NCI-H524 (cell line): ENCODE measurements around the gene CHD5.

Experiments
- DNase-seq, 2 experiments: peaks; one replicate each; lab custom pipeline; 2025; lab: John Stamatoyannopoulos, UW

The CHD5 gene

GRCh38 chr1:6174621-6175410 lies 5.3 kb downstream of the CHD5 start:
- DNase-seq = no peak

GRCh38 chr1:6172549-6172948 lies 7.6 kb downstream of the CHD5 start:
- DNase-seq = no peak

GRCh38 chr1:6171548-6172124 lies 8.5 kb downstream of the CHD5 start:
- peak; percentile 28 to 48 for DNase-seq

DNA sequence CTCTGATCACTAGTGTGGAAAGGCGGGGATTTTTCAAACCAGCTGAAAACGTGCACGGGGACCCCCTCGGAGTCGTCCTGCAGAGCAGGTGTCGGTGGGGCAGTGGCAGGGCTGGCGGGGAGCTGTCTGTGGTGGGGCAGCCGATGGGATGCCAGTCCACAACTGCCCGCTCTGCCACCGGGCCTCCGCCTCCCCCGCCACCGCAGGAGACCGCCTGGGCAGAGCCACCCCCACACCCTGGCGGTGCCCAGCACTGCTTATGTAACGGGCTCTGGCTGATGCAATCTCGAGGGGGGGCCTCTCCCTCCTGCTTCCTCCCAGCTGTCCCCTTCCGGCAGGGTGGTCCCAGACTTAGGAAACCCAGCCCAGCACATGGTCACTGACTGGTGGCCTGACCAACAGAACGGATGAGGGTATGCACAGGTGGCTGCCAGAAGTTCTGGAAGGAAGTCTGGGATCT lies 9.3 kb downstream of the CHD5 start:
- DNase-seq = no peak

DNA sequence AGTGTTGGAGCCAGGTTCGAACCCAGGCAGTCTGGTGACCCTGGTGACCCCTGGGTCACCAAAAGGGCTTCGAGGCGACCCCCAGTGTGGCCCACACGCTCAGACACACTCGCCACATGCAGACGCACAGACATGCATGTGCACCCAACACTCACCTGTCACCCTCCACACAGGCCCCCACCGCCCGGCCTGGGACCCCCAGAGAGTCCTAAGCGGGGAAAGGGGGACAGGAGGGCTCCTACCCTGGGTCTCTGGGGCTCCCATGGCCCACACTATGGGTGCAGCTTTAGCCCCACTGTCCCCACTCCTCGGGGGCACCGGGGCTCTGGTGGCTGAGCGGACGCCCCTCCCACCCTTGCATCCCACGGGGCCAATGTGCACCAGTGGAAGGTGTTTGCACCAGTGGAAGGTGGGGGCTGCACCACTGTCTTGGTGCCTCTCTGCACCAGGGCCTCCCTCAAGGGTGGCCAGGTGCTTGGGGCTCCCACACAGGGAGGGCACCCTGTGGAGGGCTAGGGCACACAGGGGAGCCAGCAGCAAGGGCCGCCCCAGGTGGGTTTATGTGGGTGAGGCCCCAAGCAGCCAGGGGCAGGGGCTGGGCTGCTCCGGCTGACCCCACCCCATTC lies 9.9 kb downstream of the CHD5 start:
- no peak for DNase-seq

DNA sequence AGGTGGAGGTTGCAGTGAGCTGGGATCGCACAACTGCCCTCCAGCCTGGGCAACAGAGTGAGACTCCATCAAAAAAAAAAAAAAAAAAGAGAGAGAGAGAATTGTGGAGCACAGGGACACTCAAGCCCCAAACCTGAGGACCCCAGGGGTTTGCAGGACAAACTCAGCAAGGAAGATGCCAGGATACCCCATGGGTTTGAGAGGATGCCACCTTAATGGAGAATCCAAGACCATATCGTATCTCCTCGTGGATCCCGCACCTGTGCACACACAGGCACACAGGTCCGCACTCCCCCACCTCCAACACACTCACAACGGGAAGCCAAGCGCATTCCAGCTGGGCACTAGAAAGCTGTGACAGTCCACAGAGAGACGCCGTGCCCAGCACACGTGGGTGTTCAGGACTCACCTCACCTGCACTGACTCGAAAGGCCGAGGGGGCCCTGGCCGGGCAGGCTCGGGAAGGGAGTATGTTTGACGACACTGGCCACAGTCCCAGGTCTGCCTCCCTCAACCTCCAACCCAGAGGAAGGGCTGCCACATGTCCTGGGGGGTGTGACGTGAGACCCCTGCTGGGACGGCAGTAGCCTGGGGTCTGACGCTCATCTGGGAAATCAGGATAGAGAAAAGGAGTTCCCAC lies 11.1 kb downstream of the CHD5 start:
- DNase-seq = no peak

DNA sequence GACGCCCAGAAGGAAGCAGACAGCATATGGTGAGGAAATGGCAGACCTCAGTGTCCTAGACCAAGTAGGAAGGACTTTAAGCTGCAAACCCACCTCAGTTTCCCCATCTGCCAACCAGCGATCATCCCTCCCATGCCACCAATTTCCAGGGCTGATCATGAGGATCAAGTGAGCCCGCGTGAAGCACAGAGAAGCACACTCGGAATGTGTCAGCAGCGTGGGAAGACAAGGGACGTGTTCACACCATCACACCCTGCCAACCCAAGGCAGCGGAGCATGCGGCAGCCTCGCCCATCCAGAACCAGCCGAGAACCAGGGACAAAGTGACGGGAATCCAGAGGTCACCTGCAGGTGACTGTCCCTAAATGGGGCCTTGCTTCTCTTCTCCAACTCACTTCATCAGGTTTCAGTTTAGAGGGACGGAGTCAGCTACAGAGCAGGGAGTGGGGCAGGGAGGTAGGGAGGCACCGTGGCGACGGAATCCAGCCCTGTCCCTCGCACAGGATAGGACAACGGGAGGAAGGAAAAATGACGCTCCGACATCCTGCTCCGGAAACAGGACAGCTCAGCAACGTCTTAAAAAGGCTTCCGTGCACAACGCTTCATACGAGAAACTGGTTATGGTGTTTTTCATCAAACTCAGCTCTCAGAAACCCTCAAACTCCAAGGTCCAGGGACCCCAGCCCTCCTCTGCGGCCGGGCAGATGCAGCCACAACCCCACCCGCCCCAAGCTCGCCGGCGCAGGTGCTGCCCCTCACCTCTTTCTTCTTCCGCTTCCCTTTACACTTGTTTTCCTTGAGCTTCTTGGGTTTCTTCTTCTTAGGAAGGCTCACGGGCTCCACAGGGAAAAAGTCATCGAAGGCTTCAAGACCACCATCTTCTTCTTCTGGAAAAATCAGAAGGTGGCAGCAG lies 12.5 kb downstream of the CHD5 start:
- no peak for DNase-seq

DNA sequence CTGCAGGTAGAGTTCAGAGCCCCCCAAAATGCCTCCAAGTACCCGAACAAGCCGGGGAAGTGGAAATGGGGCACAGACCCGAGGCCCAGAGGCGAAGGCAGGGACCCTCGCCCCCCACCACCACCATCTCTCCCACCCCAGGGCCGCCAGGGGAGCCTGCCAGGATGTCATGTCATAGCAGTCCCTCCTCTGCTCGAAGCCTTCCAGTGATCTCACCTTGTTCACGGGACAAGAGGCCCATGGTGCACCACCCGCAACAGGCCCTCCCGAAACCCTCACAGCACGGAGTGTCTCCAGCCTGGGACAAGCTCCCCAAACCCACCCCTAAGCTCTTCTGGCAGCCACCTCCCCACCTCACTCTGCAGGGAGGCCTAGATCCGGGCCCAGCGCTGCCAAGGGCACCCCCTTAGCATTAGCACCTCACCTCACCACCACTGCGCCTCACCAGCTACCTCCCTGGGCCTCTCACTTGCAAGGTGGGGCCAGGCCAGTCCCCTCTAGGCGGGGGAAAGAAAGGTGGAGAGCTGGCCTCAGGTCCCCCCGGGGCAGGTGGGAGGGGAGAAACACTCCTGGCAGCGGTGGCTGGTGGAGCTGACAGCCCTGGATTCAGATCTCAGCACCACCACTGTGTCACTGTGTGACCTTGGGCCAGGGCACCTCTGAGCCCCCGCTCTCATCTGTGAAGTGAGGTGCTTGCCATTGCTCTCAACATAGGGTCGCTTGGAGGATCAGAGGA lies 13.3 kb downstream of the CHD5 start:
- no peak for DNase-seq

- DNase-seq = no peak
These were observed 13.9 kb downstream of the CHD5 start for GRCh38 chr1:6166221-6166620.

DNA sequence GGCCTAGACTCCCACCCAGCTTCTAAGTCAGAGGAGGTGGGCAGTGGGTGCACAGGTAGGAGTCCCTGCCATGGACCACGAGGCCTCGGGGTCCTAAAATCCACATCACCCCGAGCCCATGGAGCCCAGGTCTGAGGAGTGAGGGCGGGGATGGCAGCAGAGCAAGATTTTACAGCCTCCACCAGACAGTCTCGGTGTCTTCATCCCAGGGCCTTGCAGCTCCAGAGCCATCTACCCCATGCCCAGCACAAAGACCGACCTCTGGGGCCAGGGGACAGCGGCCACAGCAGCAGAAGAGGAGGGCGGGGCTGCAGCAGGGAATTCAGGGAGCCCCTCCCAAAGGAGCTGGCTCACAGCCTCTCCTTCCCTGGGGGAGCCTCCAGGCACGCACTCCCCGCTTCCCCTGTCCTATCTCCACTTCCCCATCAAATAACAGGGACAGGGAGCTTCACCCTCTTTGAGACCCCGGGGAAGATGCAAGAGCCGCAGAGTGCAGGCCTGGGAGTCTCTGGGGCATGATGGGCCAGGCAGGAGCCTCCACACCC lies 14.6 kb downstream of the CHD5 start:
- no peak for DNase-seq

DNA sequence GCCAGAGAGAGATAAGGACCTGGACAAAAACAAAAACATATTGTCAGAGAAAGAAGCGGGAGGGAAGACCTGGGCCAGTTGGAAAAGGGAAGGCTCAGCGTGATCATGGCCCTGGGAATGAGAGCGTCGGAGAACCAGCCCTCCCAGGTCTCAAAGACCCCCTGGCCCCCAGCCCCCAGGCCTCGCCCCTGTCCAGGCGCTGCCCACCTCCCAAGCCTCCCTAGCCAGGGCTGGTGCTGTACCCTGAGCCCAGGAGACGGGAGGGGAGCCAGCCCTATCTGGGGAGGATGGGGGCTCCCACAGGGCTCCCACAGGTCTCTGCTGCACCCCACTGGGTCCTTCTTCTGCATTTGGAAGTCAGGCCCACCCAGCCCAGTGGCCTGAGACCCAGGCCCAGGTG lies 15.1 kb downstream of the CHD5 start:
- no peak for DNase-seq

- no peak for DNase-seq
These were observed 16.0 kb downstream of the CHD5 start for GRCh38 chr1:6163973-6164617.

DNA sequence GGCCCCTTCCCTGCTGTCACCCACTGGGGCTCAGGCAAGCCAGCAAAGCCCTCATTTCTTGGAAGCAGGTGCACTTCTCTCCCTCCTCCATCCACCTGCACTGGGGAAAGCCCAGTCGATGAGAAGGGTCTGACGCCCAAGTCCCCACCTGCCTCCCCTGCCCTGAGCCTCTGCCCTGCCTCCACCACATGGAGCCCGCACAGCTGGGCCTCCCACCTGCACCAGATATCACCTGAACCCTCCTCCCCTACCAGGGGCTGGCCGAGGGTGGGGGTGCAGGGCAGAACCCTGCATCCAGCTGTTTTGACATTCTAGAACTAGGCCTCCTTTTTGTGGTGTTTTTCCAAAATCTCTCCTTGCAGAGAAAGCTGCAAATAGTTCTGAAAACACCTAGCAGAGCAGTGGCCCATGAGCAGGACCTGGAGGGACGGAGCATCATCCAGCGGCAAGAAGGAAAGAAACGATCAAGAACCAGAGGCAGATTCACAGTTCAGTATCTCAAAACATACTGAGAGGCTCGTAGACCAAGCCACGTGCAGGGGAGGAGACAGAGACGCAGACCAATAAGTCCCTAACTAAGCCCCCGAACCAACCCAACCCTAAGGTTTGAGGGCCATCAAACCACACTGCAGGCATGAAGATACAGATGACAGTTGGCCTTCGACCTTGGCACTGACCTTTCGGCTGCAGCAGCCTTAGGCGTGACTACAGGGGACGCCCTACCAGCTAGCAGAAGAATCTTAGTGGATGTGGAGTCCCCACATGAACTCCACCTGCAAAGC lies 16.7 kb downstream of the CHD5 start:
- DNase-seq = no peak

- DNase-seq = peak; percentile 45 to 54
These were observed 17.3 kb downstream of the CHD5 start for GRCh38 chr1:6162773-6163172.

DNA sequence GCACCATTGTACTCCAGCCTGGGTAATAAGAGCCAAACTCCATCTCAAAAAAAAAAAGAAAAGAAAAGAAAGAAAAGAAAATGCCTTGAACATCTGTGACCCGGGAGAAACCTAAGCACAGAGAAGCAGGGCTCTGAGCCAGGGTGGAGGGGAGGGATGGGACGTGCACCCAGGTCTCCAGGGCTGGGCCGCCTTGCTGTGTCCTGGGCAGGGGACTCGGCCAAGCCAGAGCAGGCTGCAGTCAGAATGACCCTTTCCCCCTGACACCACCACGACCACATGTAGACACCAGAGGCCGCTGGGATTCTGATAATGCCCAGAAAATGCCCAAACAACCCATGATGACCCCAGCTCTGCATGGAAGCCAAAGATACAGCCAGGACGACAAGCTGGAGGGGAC lies 17.8 kb downstream of the CHD5 start:
- DNase-seq = no peak

DNA sequence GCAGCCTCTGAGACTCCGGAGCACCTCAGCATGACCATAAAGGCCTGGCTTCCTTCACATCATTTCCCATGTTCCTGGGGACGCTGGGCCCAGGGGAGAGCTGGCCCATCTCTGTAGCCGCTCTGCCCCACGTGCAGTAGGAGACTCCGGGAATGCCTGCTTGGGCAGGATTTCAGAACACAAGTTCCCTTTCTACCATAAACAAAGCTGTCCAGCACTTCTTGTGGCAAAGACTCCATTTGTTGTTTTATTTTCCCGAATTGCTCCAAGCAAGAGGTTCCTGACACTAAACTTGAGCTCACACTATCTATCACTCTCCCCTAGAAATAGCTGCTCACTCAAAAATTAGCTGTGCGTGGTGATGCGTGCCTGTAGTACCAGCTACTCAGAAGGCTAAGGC lies 21.9 kb downstream of the CHD5 start:
- DNase-seq = no peak

DNA sequence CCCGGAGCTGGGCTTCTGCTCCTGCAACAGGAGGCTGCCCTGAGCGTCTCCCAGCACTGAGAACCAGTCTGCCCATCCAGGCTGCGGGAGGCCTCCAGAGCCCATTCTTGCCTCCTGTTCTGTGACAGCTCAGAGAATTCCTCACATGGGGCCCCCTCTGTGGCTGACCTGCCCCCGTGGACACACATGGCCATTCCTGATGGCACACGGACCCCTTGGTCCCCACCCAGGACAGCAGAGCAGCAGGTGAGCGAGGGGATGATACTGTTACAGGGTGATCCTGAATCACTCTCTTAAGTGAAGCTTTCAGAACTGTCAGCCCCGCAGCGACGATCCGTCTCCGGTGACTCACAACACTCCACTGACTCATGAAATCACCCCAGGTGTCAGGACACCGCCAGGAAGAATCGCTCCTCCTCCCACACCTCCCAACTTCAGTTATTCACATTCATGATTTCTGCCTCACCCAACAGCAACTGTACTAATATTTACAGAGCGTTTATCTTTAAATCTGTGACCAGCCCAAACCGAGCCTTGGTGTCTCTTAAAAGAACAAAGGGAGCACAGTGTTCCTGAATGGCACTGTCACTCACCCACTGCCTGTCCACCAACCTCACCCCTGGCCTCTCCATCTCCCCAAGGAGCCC lies 22.5 kb downstream of the CHD5 start:
- DNase-seq = no peak

- DNase-seq = no peak
These were observed 23.0 kb downstream of the CHD5 start for GRCh38 chr1:6157132-6157527.
